ENCODE data around the gene LSG1.
A peak's percentile ranks its signal among the peaks of the same experiment; 100 is the strongest.

LSG1 gene

GRCh38 chr3:194607592-194608389, 64.2 kb downstream of the LSG1 start:
- no peak for TF ChIP-seq CTCF (IDR thresholded peaks at IDR 0.05)

GRCh38 chr3:194606941-194607340, 65.0 kb downstream of the LSG1 start:
- no peak for TF ChIP-seq CTCF (IDR thresholded peaks at IDR 0.05)

GRCh38 chr3:194606163-194606562, 65.8 kb downstream of the LSG1 start:
- no peak for TF ChIP-seq CTCF (IDR thresholded peaks at IDR 0.05)

GRCh38 chr3:194604837-194605236, 67.2 kb downstream of the LSG1 start:
- peak; percentile 9; the same call in 1 of the 2 replicates for TF ChIP-seq CTCF (IDR thresholded peaks at IDR 0.05)

- TF ChIP-seq CTCF (IDR thresholded peaks at IDR 0.05), result no peak
Measured at GRCh38 chr3:194604126-194604525, 67.9 kb downstream of the LSG1 start.

- TF ChIP-seq CTCF (IDR thresholded peaks at IDR 0.05), result no peak
Measured at GRCh38 chr3:194602669-194603171, 69.3 kb downstream of the LSG1 start.

- TF ChIP-seq CTCF (IDR thresholded peaks at IDR 0.05), result no peak
Measured at GRCh38 chr3:194598771-194599557, 73.0 kb downstream of the LSG1 start.
